ENCODE data around the gene IQCB1. TPM values are rescaled to one million over a fixed set of nuclear protein-coding genes. Genes with fewer than 3 reads are reported as not detected.

Gene IQCB1
- total and polyA plus RNA-seq, 10 of the 15 experiments (the other 5 are each of a cell fraction or from before 2014, with no cell fraction given): 36.0 to 69.4 (median 48.9) TPM

- TF ChIP-seq IRF5 (IDR thresholded peaks at IDR 0.05; ENCODE audit: borderline replicate concordance): no peak
- TF ChIP-seq BACH1 (IDR thresholded peaks at IDR 0.05; ENCODE audit: borderline replicate concordance): no peak
- no peak for TF ChIP-seq ZNF384 (IDR thresholded peaks at IDR 0.05; ENCODE audit: borderline replicate concordance, low read depth, low read length)
- no peak for TF ChIP-seq RAD21 (IDR thresholded peaks at IDR 0.05; ENCODE audit: insufficient read depth, low read depth, low read length)
- no peak for TF ChIP-seq PRDM15 (CRISPR knock-in tag; IDR thresholded peaks at IDR 0.05)
- no peak for TF ChIP-seq E2F4 (IDR thresholded peaks at IDR 0.05; ENCODE audit: low read depth, low read length)
- no peak for TF ChIP-seq SP1 (IDR thresholded peaks at IDR 0.05; ENCODE audit: low read depth, low read length)
- TF ChIP-seq ASH2L (IDR thresholded peaks at IDR 0.05; ENCODE audit: borderline replicate concordance, low read depth): no peak
- 0 out of 2 replicates have a peak, but pooled peaks have one; percentile 33 for TF ChIP-seq JUND (IDR thresholded peaks at IDR 0.05; ENCODE audit: low read depth, low read length)
- no peak for TF ChIP-seq RB1 (IDR thresholded peaks at IDR 0.05; ENCODE audit: borderline replicate concordance)
- TF ChIP-seq CREM (IDR thresholded peaks at IDR 0.05; ENCODE audit: low read depth): no peak
- no peak for TF ChIP-seq SMAD1 (IDR thresholded peaks at IDR 0.05; ENCODE audit: low read depth, partially characterized antibody)
- no peak for TF ChIP-seq NFYB (IDR thresholded peaks at IDR 0.05; ENCODE audit: insufficient read depth, low read depth, low read length)
- peak; percentile 76 for TF ChIP-seq RUNX3 (IDR thresholded peaks at IDR 0.05; ENCODE audit: low read length)
- no peak for TF ChIP-seq KDM1A (IDR thresholded peaks at IDR 0.05; ENCODE audit: borderline replicate concordance)
- no peak for TF ChIP-seq PML (IDR thresholded peaks at IDR 0.05; ENCODE audit: low read length)
- peak; percentile 77; the same call in 1 of the 2 replicates for TF ChIP-seq NFIC (IDR thresholded peaks at IDR 0.05; ENCODE audit: low read depth, low read length)
- TF ChIP-seq ETV6 (conservative IDR thresholded peaks at IDR 0.05 in 1 of 2, IDR thresholded peaks at IDR 0.05 in 1 of 2; ENCODE audit: borderline replicate concordance in 1 of 2, low read depth in 1 of 2): no peak
- 0 out of 2 replicates have a peak, but pooled peaks have one; percentile 21 for TF ChIP-seq NR2F1 (conservative IDR thresholded peaks at IDR 0.05)
- no peak for TF ChIP-seq SMARCA5 (IDR thresholded peaks at IDR 0.05)
- TF ChIP-seq TBL1XR1 (IDR thresholded peaks at IDR 0.05; ENCODE audit: low read depth, low read length): 0 out of 2 replicates have a peak, but pooled peaks have one; percentile 25
- TF ChIP-seq GATAD2B (conservative IDR thresholded peaks at IDR 0.05; ENCODE audit: low read depth): no peak
- TF ChIP-seq BHLHE40 (IDR thresholded peaks at IDR 0.05; ENCODE audit: borderline replicate concordance in 1 of 2, low read depth in 2 of 2, low read length in 1 of 2): no peak; a peak in 1 of 4 replicates
- no peak for TF ChIP-seq KAT2A (conservative IDR thresholded peaks at IDR 0.05; ENCODE audit: control insufficient read depth, low read depth, low read length)
- TF ChIP-seq SMAD5 (IDR thresholded peaks at IDR 0.05; ENCODE audit: low read depth): no peak
- TF ChIP-seq HDAC2 (IDR thresholded peaks at IDR 0.05): no peak
These were observed 99.7 kb downstream of the IQCB1 start (continued) for GRCh38 chr3:121735047-121735696.

All from GM12878 (cell line).